ENCODE measurements around the gene GPC5.
"Not testable (repeated sequence)": the region's sequence is repeated elsewhere in the genome, so short reads cannot be mapped to it uniquely, and the experiment has no call there.

- TF ChIP-seq ARNT (IDR thresholded peaks at IDR 0.05); FOXA1 (IDR thresholded peaks at IDR 0.05); FOXK2 (IDR thresholded peaks at IDR 0.05); BHLHE40 (IDR thresholded peaks at IDR 0.05; ENCODE audit: borderline replicate concordance); TARDBP (IDR thresholded peaks at IDR 0.05); NFRKB (IDR thresholded peaks at IDR 0.05); FOXM1 (IDR thresholded peaks at IDR 0.05; ENCODE audit: borderline replicate concordance); SP1 (IDR thresholded peaks at IDR 0.05); ELF4 (IDR thresholded peaks at IDR 0.05); PKNOX1 (IDR thresholded peaks at IDR 0.05); ZNF384 (IDR thresholded peaks at IDR 0.05); SUZ12 (IDR thresholded peaks at IDR 0.05): not testable (repeated sequence)
Measured at GRCh38 chr13:92516878-92517277, 1118.5 kb downstream of the GPC5 start.

Measured in HEK293T (cell line).